SH-SY5Y (cell line): ENCODE measurements around the gene CD9.

Source experiments
- GATA2 ChIP-seq: IDR thresholded peaks from 2 replicates; pipeline ENCODE4 v1.6.1; 2011; ENCODE audit warnings: mild to moderate bottlenecking, low read depth, low read length
- GATA3 ChIP-seq: IDR thresholded peaks from 2 replicates; pipeline ENCODE4 v1.6.1; 2011; ENCODE audit warnings: low read depth, mild to moderate bottlenecking, low read length, moderate library complexity

DNA sequence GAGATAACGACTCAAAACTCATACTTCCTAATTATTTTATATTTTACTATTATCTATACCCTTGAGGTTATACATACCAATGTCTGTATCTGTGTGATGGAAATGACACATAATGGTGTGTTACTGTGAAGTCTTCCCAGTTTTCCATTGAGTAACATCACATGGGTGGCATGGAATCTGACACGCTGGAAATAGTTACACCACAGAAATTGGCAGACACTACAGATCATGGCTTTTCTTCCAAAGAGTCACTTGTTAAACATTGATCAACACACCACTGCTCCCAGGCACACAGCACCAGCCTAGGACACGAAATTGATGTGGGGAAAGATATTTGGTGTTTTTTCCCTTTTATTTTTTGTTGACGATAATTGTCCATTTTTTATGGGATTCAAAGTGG lies 42.7 kb upstream of the CD9 start:
- TF ChIP-seq GATA3 (no peak), GATA2 (no peak)
